Uterus (tissue), 4 donors: Measurements from ENCODE around the gene PCLAF. TPM values are rescaled to one million over a fixed set of nuclear protein-coding genes. Genes with fewer than 3 reads are reported as not detected.

Source experiments
- DNase-seq, 2 donors: peaks; one replicate each; pipeline ENCODE4 v3.0.0-alpha.2; 2019 to 2020
- H3K27ac ChIP-seq, 2 donors: fragments of 200-600 bp; sonication (generic); 1 replicate in 1 of 2; 2 replicates in 1 of 2; pipeline ENCODE4 v1.5.1; 2016 to 2018
- H3K27me3 ChIP-seq, 2 donors: fragments of 200-600 bp; sonication (generic); one replicate each; pipeline ENCODE4 v1.5.1; 2018 to 2019; ENCODE audit warnings: control low read depth in 1 of 2
- H3K36me3 ChIP-seq, 2 donors: fragments of 200-600 bp; sonication (generic); one replicate each; pipeline ENCODE4 v1.5.1; 2019; ENCODE audit warnings: control low read depth in 1 of 2
- H3K4me1 ChIP-seq, 2 donors: fragments of 200-600 bp; sonication (generic); one replicate each; pipeline ENCODE4 v1.5.1; 2018 to 2019; ENCODE audit warnings: control low read depth in 1 of 2
- H3K4me3 ChIP-seq, 2 donors: fragments of 200-600 bp; sonication (generic); 1 replicate in 1 of 2; 2 replicates in 1 of 2; pipeline ENCODE4 v1.5.1; 2018 to 2019; ENCODE audit warnings: mild to moderate bottlenecking in 1 of 2
- H3K9me3 ChIP-seq, 2 donors: fragments of 200-600 bp; sonication (generic); one replicate each; pipeline ENCODE4 v1.5.1; 2019; ENCODE audit warnings: control low read depth in 1 of 2
- POLR2A ChIP-seq, 2 donors: fragments of 450-650 bp; IDR thresholded peaks; one replicate each; pipeline ENCODE4 v1.6.1; 2016; ENCODE audit warnings: antibody characterized with exemption in 2 of 2, mild to moderate bottlenecking in 1 of 2, moderate library complexity in 1 of 2
- intact Hi-C: fragments of 100-400 bp; cut with DNase I; formaldehyde crosslinking; loops from one replicate; pipeline ENCODE4 v1.15.1; 2023; ENCODE audit warnings: low total_unique reads
- small RNA-seq: library from RNA; depleted of rRNA; stranded (forward); fragments of <200 nt; gene quantifications from one replicate; pipeline ENCODE3, GENCODE V24; 2016
- total RNA-seq, 4 donors: library from RNA; depleted of rRNA in 3 of 4; stranded (reverse); fragments of >200 nt in 3 of 4; gene quantifications; one replicate each; pipeline versions ENCODE4 v1.1.0 to v1.2.4, GENCODE V29; 2014 to 2023
- TF ChIP-seq, protein P1 (sequence below), 4 experiments: fragments of 200-600 bp in 2 of 4; fragments of 450-650 bp in 2 of 4; sonication (generic) in 2 of 4; IDR thresholded peaks; one replicate each; pipeline ENCODE4 v1.5.1; 2016 to 2019; ENCODE audit warnings: antibody characterized with exemption in 4 of 4, mild to moderate bottlenecking in 2 of 4, moderate library complexity in 1 of 4
- donor health status: DM: yes; HTN: yes; CAD: no.

Gene PCLAF
- total RNA-seq, 4 donors from 2014 or later = 22.7 TPM; not detected in 3

- no peak for TF ChIP-seq POLR2A (IDR thresholded peaks at IDR 0.05)
- TF ChIP-seq, protein P1, sequence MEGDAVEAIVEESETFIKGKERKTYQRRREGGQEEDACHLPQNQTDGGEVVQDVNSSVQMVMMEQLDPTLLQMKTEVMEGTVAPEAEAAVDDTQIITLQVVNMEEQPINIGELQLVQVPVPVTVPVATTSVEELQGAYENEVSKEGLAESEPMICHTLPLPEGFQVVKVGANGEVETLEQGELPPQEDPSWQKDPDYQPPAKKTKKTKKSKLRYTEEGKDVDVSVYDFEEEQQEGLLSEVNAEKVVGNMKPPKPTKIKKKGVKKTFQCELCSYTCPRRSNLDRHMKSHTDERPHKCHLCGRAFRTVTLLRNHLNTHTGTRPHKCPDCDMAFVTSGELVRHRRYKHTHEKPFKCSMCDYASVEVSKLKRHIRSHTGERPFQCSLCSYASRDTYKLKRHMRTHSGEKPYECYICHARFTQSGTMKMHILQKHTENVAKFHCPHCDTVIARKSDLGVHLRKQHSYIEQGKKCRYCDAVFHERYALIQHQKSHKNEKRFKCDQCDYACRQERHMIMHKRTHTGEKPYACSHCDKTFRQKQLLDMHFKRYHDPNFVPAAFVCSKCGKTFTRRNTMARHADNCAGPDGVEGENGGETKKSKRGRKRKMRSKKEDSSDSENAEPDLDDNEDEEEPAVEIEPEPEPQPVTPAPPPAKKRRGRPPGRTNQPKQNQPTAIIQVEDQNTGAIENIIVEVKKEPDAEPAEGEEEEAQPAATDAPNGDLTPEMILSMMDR (IDR thresholded peaks at IDR 0.05) = no peak
- no peak for DNase-seq
- Histone ChIP-seq H3K36me3 (no peaks in the 10 kb centered on the region), H3K27me3 (no peaks in the 10 kb centered on the region), H3K4me3 (no peak overlapping the region), H3K27ac (peak overlapping the region in 1 of 2 donors; percentile 27), H3K9me3 (no peaks in the 10 kb centered on the region), H3K4me1 (no peaks in the 10 kb centered on the region)
- intact Hi-C loops = no loop called here
Observed at GRCh38 chr15:64315216-64315615, 66.0 kb downstream of the PCLAF start.

DNA sequence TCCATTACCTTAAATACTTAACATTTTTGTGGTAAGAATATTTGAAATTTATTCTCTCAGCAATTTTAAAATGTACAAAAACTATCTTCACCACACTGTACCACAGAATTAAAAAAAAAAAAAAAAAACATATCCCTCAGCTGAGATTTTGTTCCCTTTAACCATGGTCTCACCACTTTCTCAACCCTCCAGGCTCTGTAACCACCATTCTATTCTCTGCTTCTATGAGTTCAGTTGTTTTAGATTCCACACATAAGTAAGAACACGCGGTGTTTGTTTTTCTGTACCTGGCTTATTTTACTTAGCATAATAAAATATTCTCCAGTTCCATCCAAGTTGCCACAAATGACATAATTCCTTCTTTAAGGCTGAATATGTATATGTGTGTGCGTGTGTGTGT lies 66.8 kb downstream of the PCLAF start:
- intact Hi-C loops = no loop called here
- no peak overlapping the region for H3K27ac ChIP-seq

More for the DNA sequence above, 66.8 kb downstream of the PCLAF start:
- no peaks in the 10 kb centered on the region for H3K27me3 ChIP-seq
- TF ChIP-seq, protein P1 (IDR thresholded peaks at IDR 0.05) = no peak
- no peak for TF ChIP-seq POLR2A (IDR thresholded peaks at IDR 0.05)
- no peaks in the 10 kb centered on the region for H3K9me3 ChIP-seq
- H3K4me3 ChIP-seq = no peak overlapping the region
- no peak for DNase-seq
- H3K4me1 ChIP-seq = no peaks in the 10 kb centered on the region
- H3K36me3 ChIP-seq = no peaks in the 10 kb centered on the region

Small RNA genes within 50 kb of the gene (small RNA-seq; reads per million reads assigned to genes)
- not detected for gene RF00554

Other genes with a start within 250 kb of the PCLAF start
- gene SNX22, start 229.7 kb downstream of the PCLAF start, total RNA-seq = 1 to 10 TPM in 1 of 4 donors, under 1 TPM in 1, not detected in 2; 0.55 to 1.7 TPM
- 100 to 1,000 TPM; 309 to 914 (median 465) TPM for gene PPIB, start 218.4 kb downstream of the PCLAF start, total RNA-seq
- 10 to 100 TPM; 16.5 to 41.8 (median 33.3) TPM for gene CSNK1G1, start 25.3 kb downstream of the PCLAF start, total RNA-seq
- gene TRIP4, start 6.4 kb upstream of the PCLAF start, total RNA-seq = 10 to 100 TPM in 3 of 4 donors, 1 to 10 TPM in 1; 1.2 to 24.1 (median 20.3) TPM
- 10 to 100 TPM; 12.4 to 59.6 (median 26.1) TPM for gene ZNF609, start 79.1 kb upstream of the PCLAF start, total RNA-seq